Activated CD4-positive, CD25-positive, alpha-beta regulatory T cell treated with anti-CD3 and anti-CD28 coated beads, Interleukin-2, amount 50 U/mL, for 24 hours (primary cell): ENCODE measurements around the gene ANKAR.
"Not testable (repeated sequence)": the region's sequence is repeated elsewhere in the genome, so short reads cannot be mapped to it uniquely, and the experiment has no call there.

Source experiments
- ATAC-seq, 2 donors: fragments of 150-1000 bp; cut with Tn5 transposase; one replicate each; pipeline ENCODE4 v1.10.0; 2021; ENCODE audit warnings: mild to moderate bottlenecking in 1 of 2, moderate library complexity in 1 of 2

ANKAR gene

GRCh38 chr2:189709501-189710221 lies 35.2 kb downstream of the ANKAR start:
- no peak for ATAC-seq

GRCh38 chr2:189717593-189717992 lies 43.1 kb downstream of the ANKAR start:
- ATAC-seq, result not testable (repeated sequence)

GRCh38 chr2:189719571-189719970 lies 45.1 kb downstream of the ANKAR start:
- ATAC-seq, result no peak

- no peak for ATAC-seq
Observed at GRCh38 chr2:189723192-189723591, 48.7 kb downstream of the ANKAR start.
